ENCODE measurements around the gene ANKRD28. TPM values are rescaled to one million over a fixed set of nuclear protein-coding genes. Genes with fewer than 3 reads are reported as not detected.

Gene ANKRD28
- total and polyA plus RNA-seq, 2 of the 13 experiments (the other 11 are each of a cell fraction or from before 2014, with no cell fraction given), result 21.0 to 28.9 TPM

DNA sequence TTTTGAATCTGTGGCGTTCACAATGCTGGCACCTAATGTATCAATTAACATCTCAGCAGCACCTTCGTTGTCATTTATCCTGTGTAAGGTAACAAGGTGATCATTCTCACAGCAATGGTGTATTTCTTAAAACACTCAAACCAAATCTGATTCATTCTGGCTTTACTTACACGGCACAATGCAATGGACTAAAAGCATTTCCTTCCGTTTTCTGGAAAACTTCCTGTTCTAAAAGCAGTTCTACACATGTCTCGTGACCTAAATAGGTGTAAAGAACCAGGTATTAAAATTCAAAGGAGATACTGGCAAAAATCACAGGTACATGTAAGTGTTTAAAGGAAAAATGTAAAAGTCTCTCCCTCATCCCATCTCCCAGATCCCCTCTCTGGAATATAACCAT is 118.5 kb downstream of the ANKRD28 start (continued):
- no peak for TF ChIP-seq ZNF503 (CRISPR knock-in tag; IDR thresholded peaks at IDR 0.05)
- TF ChIP-seq POGZ (CRISPR knock-in tag; IDR thresholded peaks at IDR 0.05), result no peak
- TF ChIP-seq ZNF703 (CRISPR knock-in tag; IDR thresholded peaks at IDR 0.05; ENCODE audit: borderline replicate concordance), result no peak
- TF ChIP-seq, protein P1, sequence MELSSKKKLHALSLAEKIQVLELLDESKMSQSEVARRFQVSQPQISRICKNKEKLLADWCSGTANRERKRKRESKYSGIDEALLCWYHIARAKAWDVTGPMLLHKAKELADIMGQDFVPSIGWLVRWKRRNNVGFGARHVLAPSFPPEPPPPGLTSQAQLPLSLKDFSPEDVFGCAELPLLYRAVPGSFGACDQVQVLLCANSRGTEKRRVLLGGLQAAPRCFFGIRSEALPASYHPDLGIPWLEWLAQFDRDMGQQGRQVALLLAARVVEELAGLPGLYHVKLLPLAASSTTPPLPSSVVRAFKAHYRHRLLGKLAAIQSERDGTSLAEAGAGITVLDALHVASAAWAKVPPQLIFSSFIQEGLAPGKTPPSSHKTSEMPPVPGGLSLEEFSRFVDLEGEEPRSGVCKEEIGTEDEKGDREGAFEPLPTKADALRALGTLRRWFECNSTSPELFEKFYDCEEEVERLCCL (CRISPR knock-in tag; IDR thresholded peaks at IDR 0.05; ENCODE audit: borderline replicate concordance), result no peak
- no peak for TF ChIP-seq NFKB2 (CRISPR knock-in tag; IDR thresholded peaks at IDR 0.05; ENCODE audit: borderline replicate concordance)
- TF ChIP-seq ZBTB3 (CRISPR knock-in tag; IDR thresholded peaks at IDR 0.05; ENCODE audit: borderline replicate concordance, low read depth), result no peak
- TF ChIP-seq, protein P2, sequence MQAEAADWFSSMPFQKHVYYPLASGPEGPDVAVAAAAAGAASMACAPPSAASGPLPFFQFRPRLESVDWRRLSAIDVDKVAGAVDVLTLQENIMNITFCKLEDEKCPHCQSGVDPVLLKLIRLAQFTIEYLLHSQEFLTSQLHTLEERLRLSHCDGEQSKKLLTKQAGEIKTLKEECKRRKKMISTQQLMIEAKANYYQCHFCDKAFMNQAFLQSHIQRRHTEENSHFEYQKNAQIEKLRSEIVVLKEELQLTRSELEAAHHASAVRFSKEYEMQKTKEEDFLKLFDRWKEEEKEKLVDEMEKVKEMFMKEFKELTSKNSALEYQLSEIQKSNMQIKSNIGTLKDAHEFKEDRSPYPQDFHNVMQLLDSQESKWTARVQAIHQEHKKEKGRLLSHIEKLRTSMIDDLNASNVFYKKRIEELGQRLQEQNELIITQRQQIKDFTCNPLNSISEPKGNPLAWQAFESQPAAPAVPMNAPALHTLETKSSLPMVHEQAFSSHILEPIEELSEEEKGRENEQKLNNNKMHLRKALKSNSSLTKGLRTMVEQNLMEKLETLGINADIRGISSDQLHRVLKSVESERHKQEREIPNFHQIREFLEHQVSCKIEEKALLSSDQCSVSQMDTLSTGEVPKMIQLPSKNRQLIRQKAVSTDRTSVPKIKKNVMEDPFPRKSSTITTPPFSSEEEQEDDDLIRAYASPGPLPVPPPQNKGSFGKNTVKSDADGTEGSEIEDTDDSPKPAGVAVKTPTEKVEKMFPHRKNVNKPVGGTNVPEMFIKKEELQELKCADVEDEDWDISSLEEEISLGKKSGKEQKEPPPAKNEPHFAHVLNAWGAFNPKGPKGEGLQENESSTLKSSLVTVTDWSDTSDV (CRISPR knock-in tag; IDR thresholded peaks at IDR 0.05), result no peak
- no peak for TF ChIP-seq ZFP82 (CRISPR knock-in tag; IDR thresholded peaks at IDR 0.05; ENCODE audit: borderline replicate concordance)
- no peak for TF ChIP-seq ZNF274 (CRISPR knock-in tag; IDR thresholded peaks at IDR 0.05)
- TF ChIP-seq, protein P3, sequence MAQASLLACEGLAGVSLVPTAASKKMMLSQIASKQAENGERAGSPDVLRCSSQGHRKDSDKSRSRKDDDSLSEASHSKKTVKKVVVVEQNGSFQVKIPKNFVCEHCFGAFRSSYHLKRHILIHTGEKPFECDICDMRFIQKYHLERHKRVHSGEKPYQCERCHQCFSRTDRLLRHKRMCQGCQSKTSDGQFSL (CRISPR knock-in tag; IDR thresholded peaks at IDR 0.05), result no peak
- no peak for TF ChIP-seq ZNF337 (CRISPR knock-in tag; IDR thresholded peaks at IDR 0.05; ENCODE audit: borderline replicate concordance, low read depth)
- TF ChIP-seq, protein P4, sequence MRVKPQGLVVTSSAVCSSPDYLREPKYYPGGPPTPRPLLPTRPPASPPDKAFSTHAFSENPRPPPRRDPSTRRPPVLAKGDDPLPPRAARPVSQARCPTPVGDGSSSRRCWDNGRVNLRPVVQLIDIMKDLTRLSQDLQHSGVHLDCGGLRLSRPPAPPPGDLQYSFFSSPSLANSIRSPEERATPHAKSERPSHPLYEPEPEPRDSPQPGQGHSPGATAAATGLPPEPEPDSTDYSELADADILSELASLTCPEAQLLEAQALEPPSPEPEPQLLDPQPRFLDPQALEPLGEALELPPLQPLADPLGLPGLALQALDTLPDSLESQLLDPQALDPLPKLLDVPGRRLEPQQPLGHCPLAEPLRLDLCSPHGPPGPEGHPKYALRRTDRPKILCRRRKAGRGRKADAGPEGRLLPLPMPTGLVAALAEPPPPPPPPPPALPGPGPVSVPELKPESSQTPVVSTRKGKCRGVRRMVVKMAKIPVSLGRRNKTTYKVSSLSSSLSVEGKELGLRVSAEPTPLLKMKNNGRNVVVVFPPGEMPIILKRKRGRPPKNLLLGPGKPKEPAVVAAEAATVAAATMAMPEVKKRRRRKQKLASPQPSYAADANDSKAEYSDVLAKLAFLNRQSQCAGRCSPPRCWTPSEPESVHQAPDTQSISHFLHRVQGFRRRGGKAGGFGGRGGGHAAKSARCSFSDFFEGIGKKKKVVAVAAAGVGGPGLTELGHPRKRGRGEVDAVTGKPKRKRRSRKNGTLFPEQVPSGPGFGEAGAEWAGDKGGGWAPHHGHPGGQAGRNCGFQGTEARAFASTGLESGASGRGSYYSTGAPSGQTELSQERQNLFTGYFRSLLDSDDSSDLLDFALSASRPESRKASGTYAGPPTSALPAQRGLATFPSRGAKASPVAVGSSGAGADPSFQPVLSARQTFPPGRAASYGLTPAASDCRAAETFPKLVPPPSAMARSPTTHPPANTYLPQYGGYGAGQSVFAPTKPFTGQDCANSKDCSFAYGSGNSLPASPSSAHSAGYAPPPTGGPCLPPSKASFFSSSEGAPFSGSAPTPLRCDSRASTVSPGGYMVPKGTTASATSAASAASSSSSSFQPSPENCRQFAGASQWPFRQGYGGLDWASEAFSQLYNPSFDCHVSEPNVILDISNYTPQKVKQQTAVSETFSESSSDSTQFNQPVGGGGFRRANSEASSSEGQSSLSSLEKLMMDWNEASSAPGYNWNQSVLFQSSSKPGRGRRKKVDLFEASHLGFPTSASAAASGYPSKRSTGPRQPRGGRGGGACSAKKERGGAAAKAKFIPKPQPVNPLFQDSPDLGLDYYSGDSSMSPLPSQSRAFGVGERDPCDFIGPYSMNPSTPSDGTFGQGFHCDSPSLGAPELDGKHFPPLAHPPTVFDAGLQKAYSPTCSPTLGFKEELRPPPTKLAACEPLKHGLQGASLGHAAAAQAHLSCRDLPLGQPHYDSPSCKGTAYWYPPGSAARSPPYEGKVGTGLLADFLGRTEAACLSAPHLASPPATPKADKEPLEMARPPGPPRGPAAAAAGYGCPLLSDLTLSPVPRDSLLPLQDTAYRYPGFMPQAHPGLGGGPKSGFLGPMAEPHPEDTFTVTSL (CRISPR knock-in tag; IDR thresholded peaks at IDR 0.05; ENCODE audit: borderline replicate concordance), result no peak
- TF ChIP-seq ZNF768 (CRISPR knock-in tag; IDR thresholded peaks at IDR 0.05), result no peak
- TF ChIP-seq ZSCAN29 (CRISPR knock-in tag; conservative IDR thresholded peaks at IDR 0.05), result no peak

Data from HepG2 (cell line).